HUDEP-2 (cell line): ENCODE measurements around the gene SWI5.
A peak's percentile ranks its signal among the peaks of the same experiment; 100 is the strongest.

Source experiments
- DNase-seq, 76 experiments: peaks; one replicate each; lab custom pipeline; 2025; ENCODE audit not compliant: unreplicated experiment in 76 of 76; lab: John Stamatoyannopoulos, UW

The SWI5 gene

GRCh38 chr9:128309551-128309950, 33.5 kb downstream of the SWI5 start:
- no peak for DNase-seq

DNA sequence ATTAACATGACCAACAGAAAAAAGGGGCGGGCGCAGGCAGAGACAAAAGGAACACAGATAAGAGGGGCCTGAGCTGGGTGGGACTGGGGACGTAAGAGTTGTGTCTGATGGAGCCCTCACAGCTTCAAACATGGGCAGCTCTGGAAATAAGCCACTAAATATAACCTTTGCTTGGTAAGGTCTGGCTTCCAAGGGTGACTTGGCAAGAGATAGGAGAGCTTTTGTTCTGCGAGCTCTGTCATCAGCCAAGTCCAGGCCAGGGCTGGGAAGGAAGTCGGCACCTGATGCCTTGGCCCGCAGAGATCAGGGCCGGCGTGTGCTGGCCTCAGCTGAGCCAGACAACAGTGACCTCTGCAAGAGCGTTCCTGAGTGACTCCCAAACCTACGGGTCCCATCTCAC, 34.4 kb downstream of the SWI5 start:
- peak in 13 of 76 experiments; percentile 3 to 32 (median 13) for DNase-seq

DNA sequence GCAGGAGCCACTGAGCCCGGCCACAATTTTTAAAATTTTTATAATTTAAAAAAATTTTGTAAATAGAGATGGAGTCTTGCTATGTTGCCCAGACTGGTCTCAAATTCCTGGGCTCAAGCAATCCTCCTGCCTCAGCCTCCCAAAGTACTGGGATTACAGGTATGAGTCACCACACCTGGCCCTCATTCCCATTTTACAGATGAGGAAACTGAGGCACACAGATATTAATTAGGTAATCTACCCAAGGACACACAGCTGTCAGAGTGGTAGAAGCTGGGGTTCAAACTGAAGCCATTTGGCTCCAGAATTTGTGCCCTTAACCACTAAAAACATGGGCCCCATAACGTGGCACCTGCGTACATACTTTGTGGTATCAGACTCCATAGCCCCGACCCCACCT, 38.6 kb downstream of the SWI5 start:
- DNase-seq: no peak

- no peak for DNase-seq
Measured at GRCh38 chr9:128316421-128316820, 40.3 kb downstream of the SWI5 start.

DNA sequence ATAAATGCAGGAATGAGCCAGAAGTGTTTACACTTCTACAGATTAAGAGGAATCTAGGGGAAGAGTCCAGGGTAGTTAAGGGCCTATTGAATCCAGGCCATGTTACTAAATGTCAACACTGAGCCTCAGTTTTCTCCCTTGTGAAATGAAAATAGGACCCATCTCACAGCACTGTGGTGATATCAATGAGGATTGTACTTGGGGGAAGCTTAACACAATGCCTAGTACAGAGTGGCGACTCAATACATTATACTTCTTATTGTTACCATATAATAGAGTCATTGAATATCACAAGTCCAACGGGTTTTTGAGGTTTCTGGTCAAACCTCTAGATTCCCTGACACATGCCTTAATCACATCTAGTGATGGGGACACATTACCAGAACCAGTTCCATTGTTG, 41.6 kb downstream of the SWI5 start:
- no peak for DNase-seq

DNA sequence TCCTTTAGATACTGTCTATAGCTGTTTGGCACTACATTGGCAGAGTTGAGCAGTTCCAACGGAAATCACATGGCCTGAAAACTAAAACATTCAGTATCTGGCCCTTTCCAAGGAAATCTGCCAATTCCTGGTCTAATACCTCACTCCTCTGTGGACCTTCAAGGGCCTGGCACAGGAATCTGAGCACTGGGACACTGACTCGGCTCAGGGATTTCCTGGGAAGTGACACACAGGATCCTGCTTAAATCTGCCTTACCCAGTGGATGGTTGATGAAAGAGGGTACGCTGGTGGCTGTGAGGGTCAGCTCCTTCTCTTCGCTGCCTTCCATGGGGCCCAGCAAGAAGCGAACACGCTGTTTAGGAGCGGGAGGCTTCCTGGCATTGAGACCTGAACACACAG, 45.3 kb downstream of the SWI5 start:
- no peak for DNase-seq

- peak in 2 of 76 experiments; percentile 47 to 88 for DNase-seq
Measured at GRCh38 chr9:128321879-128322403, 45.9 kb downstream of the SWI5 start.

DNA sequence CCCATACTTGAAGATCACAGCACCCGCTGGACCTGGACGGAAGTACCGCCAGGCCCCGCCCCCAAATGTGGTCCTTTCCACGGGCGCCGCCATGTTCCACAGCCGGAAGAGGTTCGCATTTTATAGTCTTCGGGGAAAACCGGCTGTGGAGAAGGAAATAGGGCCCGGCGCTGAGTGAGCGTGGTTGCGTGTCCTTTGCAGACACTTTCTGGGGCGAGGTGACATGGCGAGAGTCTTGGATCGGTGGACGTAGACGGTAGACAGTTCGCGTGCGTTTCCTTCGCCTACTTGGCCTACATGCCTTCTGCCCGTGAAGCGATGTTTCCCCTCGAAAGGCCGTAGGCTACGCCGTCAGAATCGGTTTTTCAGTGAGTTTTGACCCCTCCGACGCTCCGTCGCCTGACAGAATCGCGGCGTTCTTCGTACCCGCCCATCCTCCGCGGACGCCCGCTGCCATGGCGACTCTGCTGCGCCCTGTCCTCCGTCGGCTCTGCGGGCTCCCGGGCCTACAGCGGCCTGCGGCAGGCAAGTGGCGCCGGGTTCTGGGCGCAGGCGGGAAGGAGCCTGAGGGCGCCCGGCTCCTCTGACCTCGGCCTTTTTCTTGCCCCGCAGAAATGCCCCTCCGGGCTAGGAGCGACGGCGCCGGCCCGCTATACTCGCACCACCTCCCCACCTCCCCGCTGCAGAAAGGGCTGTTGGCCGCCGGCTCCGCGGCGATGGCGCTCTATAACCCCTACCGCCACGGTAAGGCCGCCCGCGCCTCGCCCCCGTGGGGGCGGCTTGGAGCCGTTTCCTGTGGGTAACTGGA, 46.5 kb downstream of the SWI5 start, which contains the start of the genes COQ4 and TRUB2:
COQ4 (plus strand) TSS at position 436 of the 808 bp plus-strand sequence; CDS start at position 456, 20 bp downstream.
TRUB2 (minus strand) TSS at position 44 of the 808 bp plus-strand sequence; CDS start at position 5, 39 bp downstream.
- peak; percentile 49 to 97 (median 87) for DNase-seq

DNA sequence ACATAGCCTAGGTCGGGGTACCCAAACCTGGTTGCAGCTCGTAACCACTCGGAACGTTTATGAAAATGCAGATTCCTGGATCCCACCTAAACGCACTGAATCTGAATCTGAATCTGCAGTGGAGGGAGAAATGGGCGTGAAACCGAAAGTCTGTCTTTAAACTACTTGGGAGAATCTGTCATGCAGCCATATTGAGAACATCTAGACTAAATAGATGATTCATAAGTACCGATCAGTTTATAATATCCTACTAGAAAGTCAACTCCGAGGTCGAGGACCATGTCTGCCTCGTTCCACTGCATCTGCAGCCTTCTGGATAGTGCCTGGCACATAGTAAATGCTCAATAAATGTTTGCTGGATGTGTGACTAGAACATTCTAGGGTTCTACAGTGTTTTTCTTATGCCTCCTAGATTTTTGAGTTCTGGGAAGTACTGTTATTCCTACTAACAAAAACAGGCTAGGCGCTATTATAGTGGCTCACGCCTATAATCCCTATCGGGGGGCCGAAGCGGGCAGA, 47.2 kb downstream of the SWI5 start:
- peak in 1 of 76 experiments; percentile 25 for DNase-seq

GRCh38 chr9:128323791-128324190, 47.7 kb downstream of the SWI5 start:
- no peak for DNase-seq

DNA sequence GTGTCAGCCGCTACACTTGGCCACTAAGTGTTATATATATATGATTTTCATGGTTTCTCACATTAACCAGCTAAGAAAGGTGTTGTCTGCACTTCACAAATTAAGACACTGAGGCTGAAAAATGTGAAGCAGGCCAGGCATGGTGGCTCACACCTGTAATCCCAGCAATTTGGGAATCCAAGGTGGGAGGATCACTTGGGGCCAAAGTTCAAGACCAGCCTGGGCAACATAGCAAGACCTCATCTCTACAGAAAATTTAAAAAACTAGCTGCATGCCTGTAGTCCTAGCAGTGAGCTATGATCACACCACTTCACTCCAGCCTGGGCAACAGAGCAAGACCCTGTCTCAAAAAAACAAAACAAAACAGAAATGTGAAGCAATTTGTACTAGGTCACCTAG, 48.3 kb downstream of the SWI5 start:
- DNase-seq: no peak

DNA sequence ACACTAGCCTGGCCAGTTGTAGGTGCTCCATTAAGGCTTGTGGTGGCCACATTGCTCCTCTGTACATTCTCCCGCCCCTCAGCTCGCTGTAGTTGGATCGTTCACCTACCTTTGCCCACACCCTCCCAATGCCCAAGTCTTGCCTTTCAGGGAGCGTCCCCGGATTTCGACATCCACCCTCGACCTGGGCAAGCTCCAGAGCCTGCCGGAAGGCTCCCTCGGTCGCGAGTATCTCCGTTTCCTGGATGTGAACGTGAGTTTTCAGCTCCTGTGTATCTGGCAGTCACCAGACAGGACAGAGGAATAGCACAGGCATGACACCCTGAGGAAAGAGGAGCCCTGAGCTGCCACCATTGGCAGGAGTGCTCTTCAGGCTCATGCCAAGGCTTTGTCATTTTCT, 49.6 kb downstream of the SWI5 start:
- no peak for DNase-seq

DNA sequence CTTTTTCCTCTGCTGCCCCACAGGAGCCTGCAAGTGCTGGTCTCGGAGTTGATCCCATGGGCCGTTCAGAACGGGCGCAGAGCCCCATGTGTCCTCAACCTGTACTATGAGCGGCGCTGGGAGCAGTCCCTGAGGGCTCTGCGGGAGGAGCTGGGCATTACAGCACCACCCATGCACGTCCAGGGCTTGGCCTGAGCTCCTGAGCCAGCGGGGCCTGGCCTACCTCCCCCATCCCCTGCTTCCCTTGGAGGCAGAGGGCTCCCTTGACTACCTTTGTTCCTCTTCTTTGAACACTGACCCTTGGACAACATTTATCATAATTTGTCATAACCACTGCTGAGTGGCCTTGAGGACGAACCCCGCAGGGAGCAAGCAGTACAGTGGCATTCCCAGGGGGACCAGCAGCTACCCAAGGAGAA, 57.4 kb downstream of the SWI5 start:
- DNase-seq: no peak

DNA sequence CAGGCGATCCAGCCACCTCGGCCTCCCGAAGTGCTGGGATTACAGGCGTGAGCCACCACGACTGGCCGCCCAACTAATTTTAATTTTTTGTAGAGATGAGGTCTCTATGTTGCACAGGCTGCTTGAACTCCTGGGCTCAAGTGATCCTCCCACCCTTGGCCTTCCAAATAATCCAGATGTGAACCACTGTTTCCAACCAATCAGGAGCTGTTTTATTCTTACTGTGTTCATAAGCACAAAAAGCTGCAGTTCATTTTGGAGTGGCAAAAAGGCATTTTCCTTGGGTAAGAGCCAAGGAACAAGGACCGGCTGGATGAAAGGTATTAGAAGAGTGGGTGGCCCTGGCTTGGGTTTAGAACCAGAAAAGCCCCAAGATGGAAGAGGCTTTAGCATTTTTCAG, 59.1 kb downstream of the SWI5 start:
- no peak for DNase-seq

DNA sequence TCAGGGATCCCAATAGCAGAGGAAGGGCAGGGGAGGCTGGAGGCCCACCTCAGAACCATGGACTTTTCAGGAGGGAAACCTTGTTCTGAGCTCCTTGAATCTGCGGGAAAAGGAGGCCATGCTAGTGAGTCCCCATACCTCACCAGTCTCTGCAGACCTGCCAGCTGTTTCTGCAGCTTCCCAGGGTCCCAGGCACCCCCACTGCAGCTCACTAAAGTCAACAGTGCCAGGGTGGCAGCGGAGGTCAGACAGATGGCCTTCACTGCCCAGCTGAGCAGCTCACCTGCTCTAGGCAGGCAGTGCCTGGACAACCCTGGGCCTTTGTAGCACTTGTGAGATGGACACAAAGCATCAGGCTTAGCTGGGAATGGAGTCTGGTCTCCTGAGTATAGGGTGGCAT, 59.8 kb downstream of the SWI5 start:
- no peak for DNase-seq

GRCh38 chr9:128337936-128338335, 61.9 kb downstream of the SWI5 start:
- DNase-seq: no peak
